Right lobe of liver (tissue), 6 donors: ENCODE results near the gene UBE2N. TPM values are rescaled to one million over a fixed set of nuclear protein-coding genes. Genes with fewer than 3 reads are reported as not detected.

Experiments
- ATAC-seq, 4 donors: fragments of 200-7000 bp; cut with Tn5 transposase; one replicate each; pipeline ENCODE4 v1.9.1; 2020; ENCODE audit warnings: mild to moderate bottlenecking in 4 of 4, moderate library complexity in 4 of 4
- DNase-seq, 3 donors: peaks; one replicate each; pipeline ENCODE4 v3.0.0-alpha.2; 2020
- H3K27ac ChIP-seq, 3 donors: fragments of 200-600 bp; one replicate each; pipeline ENCODE4 v1.8.0; 2022
- H3K27me3 ChIP-seq, 2 donors: fragments of 200-600 bp; one replicate each; pipeline ENCODE4 v1.8.0; 2022
- H3K36me3 ChIP-seq, 4 donors: fragments of 200-600 bp; sonication (generic) in 1 of 4; one replicate each; pipeline versions ENCODE4 v1.5.1 to v1.8.0; 2017 to 2022; ENCODE audit warnings: control low read depth in 1 of 4
- H3K4me1 ChIP-seq, 4 donors: fragments of 200-600 bp; sonication (generic) in 1 of 4; one replicate each; pipeline versions ENCODE4 v1.5.1 to v1.8.0; 2017 to 2022; ENCODE audit warnings: control low read depth in 1 of 4
- H3K4me3 ChIP-seq, 3 donors: fragments of 200-600 bp; one replicate each; pipeline ENCODE4 v1.8.0; 2022
- H3K9me3 ChIP-seq, 4 donors: fragments of 200-600 bp; sonication (generic) in 1 of 4; one replicate each; pipeline versions ENCODE4 v1.5.1 to v1.8.0; 2017 to 2022; ENCODE audit warnings: control low read depth in 1 of 4
- POLR2A ChIP-seq: fragments of 450-650 bp; IDR thresholded peaks from one replicate; pipeline ENCODE4 v1.6.1; 2017; ENCODE audit warnings: antibody characterized with exemption, mild to moderate bottlenecking
- WGBS: methylation state at CpG from one replicate; pipeline ENCODE4 v1.1.6; 2018; ENCODE audit warnings: low coverage, low lambda C conversion rate; ENCODE audit not compliant: insufficient coverage; ENCODE audit errors: missing lambda C conversion rate; 5-methylcytosine and 5-hydroxymethylcytosine counted together
- intact Hi-C, 2 donors: fragments of 100-400 bp; cut with DNase I; formaldehyde crosslinking; loops; one replicate each; pipeline versions ENCODE4 v1.11.2 to v1.14.1; 2022
- total RNA-seq, 6 experiments: library from RNA; depleted of rRNA in 2 of 6; stranded (reverse); fragments of >200 nt in 2 of 6; fragmentation: NEBNext Ultra II Directional in 3 of 6; extraction: Animal tissue kit (Norgen Biotek cat#: 25700) in 3 of 6; gene quantifications; one replicate each; pipeline versions ENCODE4 v1.1.0 to v1.2.4, GENCODE V29; 2016 to 2023
- TF ChIP-seq, protein P1 (sequence below), 4 donors: fragments of 200-600 bp in 3 of 4; fragments of 450-650 bp in 1 of 4; IDR thresholded peaks; one replicate each; pipeline versions ENCODE4 v1.5.1 to v1.8.0; 2016 to 2022; ENCODE audit warnings: antibody characterized with exemption in 4 of 4, mild to moderate bottlenecking in 2 of 4
- donor health status: DM: no; HTN: yes; CAD: no.
- donor health status: DM: no; HTN: no; CAD: no.
- donor health status: DM: no; HTN: no; CAD: no.
- donor health status: DM: no; HTN: yes; CAD: no.
- donor health status: DM: no; HTN: yes; CAD: no.

UBE2N gene
- total RNA-seq, 6 experiments from 2014 or later: 22.0 to 36.2 (median 28.6) TPM

DNA sequence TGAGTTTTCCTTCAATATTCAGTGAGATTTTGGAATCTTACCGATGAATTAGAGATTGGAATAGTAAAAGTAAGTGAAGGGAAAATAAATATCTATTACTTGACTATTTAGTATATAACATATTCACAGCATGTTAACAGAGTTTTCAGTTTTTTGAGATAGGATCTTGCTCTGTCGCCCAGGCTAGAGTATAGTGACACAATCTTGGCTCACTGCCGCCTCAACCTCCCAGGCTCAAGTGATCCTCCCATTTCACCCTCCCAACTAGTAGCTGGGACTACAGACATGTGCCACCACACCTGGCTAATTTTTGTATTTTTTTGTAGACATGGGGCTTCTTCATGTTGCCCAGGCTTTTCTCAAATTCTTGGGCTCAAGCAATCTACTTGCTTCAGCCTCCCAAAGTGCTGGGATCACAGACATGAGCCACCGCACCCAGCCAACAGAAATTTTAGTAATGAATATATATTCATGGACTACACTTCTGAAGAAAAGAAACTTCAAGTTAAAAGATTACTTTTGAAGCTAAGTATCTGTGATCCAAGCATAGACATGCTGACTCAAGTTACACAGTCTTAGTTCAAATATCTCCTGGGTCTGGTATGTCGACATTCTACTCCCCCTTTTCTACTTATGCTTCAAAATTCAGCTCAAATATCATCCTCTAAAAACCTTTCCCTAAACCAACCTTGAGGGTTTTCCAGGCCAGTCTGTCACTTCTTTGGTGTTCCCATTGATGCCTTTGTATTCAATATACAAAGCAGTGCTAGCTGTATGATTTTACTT, 13.8 kb downstream of the UBE2N start:
- H3K27me3 ChIP-seq: no peaks in the 10 kb centered on the region
- no peaks in the 10 kb centered on the region for H3K36me3 ChIP-seq
- peaks cover 0 to 3% (median 0%) of the 10 kb centered on the region in 4 donors for H3K4me1 ChIP-seq
- no peak overlapping the region for H3K27ac ChIP-seq
- ATAC-seq: no peak
- TF ChIP-seq, protein P1, sequence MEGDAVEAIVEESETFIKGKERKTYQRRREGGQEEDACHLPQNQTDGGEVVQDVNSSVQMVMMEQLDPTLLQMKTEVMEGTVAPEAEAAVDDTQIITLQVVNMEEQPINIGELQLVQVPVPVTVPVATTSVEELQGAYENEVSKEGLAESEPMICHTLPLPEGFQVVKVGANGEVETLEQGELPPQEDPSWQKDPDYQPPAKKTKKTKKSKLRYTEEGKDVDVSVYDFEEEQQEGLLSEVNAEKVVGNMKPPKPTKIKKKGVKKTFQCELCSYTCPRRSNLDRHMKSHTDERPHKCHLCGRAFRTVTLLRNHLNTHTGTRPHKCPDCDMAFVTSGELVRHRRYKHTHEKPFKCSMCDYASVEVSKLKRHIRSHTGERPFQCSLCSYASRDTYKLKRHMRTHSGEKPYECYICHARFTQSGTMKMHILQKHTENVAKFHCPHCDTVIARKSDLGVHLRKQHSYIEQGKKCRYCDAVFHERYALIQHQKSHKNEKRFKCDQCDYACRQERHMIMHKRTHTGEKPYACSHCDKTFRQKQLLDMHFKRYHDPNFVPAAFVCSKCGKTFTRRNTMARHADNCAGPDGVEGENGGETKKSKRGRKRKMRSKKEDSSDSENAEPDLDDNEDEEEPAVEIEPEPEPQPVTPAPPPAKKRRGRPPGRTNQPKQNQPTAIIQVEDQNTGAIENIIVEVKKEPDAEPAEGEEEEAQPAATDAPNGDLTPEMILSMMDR (IDR thresholded peaks at IDR 0.05): no peak
- H3K4me3 ChIP-seq: no peak overlapping the region
- H3K9me3 ChIP-seq: no peaks in the 10 kb centered on the region
- intact Hi-C loops: no loop called here
- 86% methylated on average over 5 of the region's 5 CpGs for WGBS
- DNase-seq: no peak

DNA sequence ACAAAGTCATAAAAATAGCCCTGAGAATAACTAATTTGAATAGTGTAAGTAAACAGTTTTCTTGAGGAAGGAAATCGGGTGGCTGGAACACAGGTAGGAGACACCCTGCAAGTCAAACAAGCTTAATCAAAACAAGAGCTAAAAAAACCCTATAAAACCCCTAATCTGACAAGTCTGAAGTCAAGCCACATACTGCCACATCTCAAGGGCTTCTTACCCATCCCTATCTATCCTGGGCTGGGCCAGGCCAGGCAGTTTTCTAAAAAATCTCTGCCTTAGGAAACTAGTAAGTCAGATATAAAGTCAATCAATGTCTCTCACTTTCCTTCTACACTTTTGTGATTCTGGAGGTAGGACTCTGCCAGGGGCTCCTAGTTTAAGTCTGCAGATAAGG, 15.3 kb downstream of the UBE2N start:
- no CpG with 5 or more reads among the region's 1 CpG for WGBS
- H3K4me1 ChIP-seq: peaks cover 0 to 3% (median 0%) of the 10 kb centered on the region in 4 donors
- no peak for TF ChIP-seq POLR2A
- TF ChIP-seq, protein P1 (IDR thresholded peaks at IDR 0.05): no peak

DNA sequence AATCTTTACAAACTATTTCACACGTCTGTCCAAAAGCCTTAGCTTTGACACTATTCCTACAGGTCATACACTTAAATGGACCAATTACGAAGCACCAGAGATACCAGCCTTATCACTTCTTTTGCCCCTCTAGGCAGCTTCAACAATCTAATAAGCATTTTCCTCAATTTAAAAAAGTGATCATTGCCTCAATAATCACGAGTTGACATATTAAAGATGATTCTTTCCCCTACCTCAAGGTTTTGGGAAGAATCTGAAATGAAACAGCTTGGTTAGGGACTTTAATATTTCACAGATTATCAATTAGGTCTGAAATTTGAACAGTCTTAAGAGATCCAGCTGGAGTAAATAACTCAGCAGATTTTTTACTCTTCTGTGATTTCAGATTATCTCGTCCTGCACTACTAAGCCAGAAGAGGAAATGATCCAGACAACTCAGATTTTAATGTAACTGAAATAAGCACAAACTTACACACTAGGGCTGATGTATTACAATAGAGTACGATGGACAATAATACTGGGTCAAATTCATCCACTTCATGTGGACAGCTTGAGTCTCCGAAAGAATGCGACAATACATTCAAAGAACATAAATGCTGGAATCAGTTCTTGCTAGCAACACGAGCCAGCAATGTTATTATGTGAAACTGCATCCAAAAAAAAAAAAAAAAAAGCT, 15.9 kb downstream of the UBE2N start:
- no peaks in the 10 kb centered on the region for H3K27me3 ChIP-seq
- H3K4me1 ChIP-seq: peaks cover 0 to 3% (median 0%) of the 10 kb centered on the region in 4 donors
- 58% methylated on average over 8 of the region's 8 CpGs for WGBS
- ATAC-seq: no peak
- no peak overlapping the region for H3K4me3 ChIP-seq
- no peak overlapping the region for H3K27ac ChIP-seq
- H3K36me3 ChIP-seq: no peaks in the 10 kb centered on the region
- intact Hi-C loops: no loop called here
- TF ChIP-seq, protein P1 (IDR thresholded peaks at IDR 0.05): no peak
- TF ChIP-seq POLR2A: no peak
- no peak for DNase-seq
- no peaks in the 10 kb centered on the region for H3K9me3 ChIP-seq

More for the DNA sequence above, 15.3 kb downstream of the UBE2N start:
- Histone ChIP-seq H3K27ac (no peak overlapping the region), H3K4me3 (no peak overlapping the region), H3K36me3 (no peaks in the 10 kb centered on the region), H3K27me3 (no peaks in the 10 kb centered on the region), H3K9me3 (no peaks in the 10 kb centered on the region)
- ATAC-seq (no peak), DNase-seq (no peak)
- intact Hi-C loops: no loop called here

DNA sequence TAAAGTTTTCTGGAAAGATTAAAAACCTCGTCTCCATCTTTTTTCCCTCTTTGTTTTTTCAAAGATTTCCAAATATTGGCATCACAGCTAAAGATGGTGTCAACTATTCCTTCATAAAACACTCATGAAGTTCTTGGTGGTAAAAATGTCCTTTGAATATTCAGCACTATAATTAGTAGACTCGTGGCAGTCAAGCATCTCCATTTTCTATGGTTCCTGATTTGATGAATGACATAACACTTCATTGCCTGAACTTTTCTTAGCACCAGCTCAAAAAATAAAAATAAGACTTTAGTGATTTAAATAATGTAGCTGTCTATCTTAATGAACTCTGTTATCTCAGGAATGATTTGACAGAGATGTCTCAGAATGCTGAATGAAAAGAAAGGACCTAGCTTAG, 19.7 kb downstream of the UBE2N start:
- 55% methylated on average over 2 of the region's 2 CpGs for WGBS
- intact Hi-C loops: no loop called here
- TF ChIP-seq POLR2A: no peak
- TF ChIP-seq, protein P1 (IDR thresholded peaks at IDR 0.05): no peak
- Histone ChIP-seq H3K9me3 (no peaks in the 10 kb centered on the region), H3K4me1 (peaks cover 0 to 3% (median 0%) of the 10 kb centered on the region in 4 donors), H3K27me3 (no peaks in the 10 kb centered on the region), H3K27ac (no peak overlapping the region), H3K36me3 (no peaks in the 10 kb centered on the region), H3K4me3 (no peak overlapping the region)
- no peak for DNase-seq
- ATAC-seq: no peak
